H1 (cell line): Measurements from ENCODE around the gene FAM107A. TPM values are rescaled to one million over a fixed set of nuclear protein-coding genes. Genes with fewer than 3 reads are reported as not detected.

Source experiments
- CBX5 ChIP-seq: fragments of 300-800, 300-1000 bp; sonication (generic); IDR thresholded peaks from 2 replicates; pipeline ENCODE4 v1.7.1; 2016; ENCODE audit warnings: antibody characterized with exemption, low read length, low read depth
- GABPA ChIP-seq: IDR thresholded peaks from 2 replicates; pipeline ENCODE4 v1.6.1; 2011; ENCODE audit warnings: mild to moderate bottlenecking, low read length, moderate library complexity, borderline replicate concordance; ENCODE audit not compliant: insufficient read depth
- JUN ChIP-seq: IDR thresholded peaks from 2 replicates; pipeline ENCODE4 v1.6.1; 2011; ENCODE audit warnings: low read depth, mild to moderate bottlenecking, improper control_type of control experiment, low read length
- NRF1 ChIP-seq: IDR thresholded peaks from 2 replicates; pipeline ENCODE4 v1.6.1; 2011; ENCODE audit warnings: mild to moderate bottlenecking, low read depth, low read length, improper control_type of control experiment
- SP4 ChIP-seq: IDR thresholded peaks from 2 replicates; pipeline ENCODE4 v1.6.1; 2012; ENCODE audit warnings: low read length, inconsistent platforms
- TAF7 ChIP-seq: optimal IDR thresholded peaks from 2 replicates; pipeline ENCODE3; 2011; ENCODE audit warnings: low read depth, mild to moderate bottlenecking, inconsistent platforms, low read length, moderate library complexity, borderline replicate concordance
- TBP ChIP-seq: IDR thresholded peaks from 2 replicates; pipeline ENCODE4 v1.6.1; 2011; ENCODE audit warnings: low read depth, low read length, improper control_type of control experiment
- polyA plus RNA-seq, 7 experiments: library from polyadenylated mRNA; depleted of rRNA in 3 of 7; stranded (reverse) in 5 of 7; unstranded in 2 of 7; fragments of >200 nt in 5 of 7; fragments of 200-250 nt in 2 of 7; gene quantifications; 1 replicate in 5 of 7; 2 replicates in 1 of 7; 4 replicates in 1 of 7; pipeline versions ENCODE4 v1.2.1 to v1.2.3, GENCODE V29; 2011 to 2013; ENCODE audit warnings: missing spikeins in 2 of 7, mixed read lengths in 2 of 7
- total RNA-seq: library from RNA; stranded (reverse); fragmentation: NEBNext Ultra II Directional; extraction: Animal tissue kit (Norgen Biotek cat#: 25700); gene quantifications from 2 replicates; pipeline ENCODE4 v1.2.1, GENCODE V29; 2021
- TF ChIP-seq, protein P1 (sequence below): IDR thresholded peaks from 2 replicates; pipeline ENCODE4 v1.6.1; 2012; ENCODE audit warnings: low read length, inconsistent platforms

Gene FAM107A
- total and polyA plus RNA-seq, 2 of the 8 experiments (the other 6 are each of a cell fraction or from before 2014, with no cell fraction given) = 0.51 to 0.65 TPM

DNA sequence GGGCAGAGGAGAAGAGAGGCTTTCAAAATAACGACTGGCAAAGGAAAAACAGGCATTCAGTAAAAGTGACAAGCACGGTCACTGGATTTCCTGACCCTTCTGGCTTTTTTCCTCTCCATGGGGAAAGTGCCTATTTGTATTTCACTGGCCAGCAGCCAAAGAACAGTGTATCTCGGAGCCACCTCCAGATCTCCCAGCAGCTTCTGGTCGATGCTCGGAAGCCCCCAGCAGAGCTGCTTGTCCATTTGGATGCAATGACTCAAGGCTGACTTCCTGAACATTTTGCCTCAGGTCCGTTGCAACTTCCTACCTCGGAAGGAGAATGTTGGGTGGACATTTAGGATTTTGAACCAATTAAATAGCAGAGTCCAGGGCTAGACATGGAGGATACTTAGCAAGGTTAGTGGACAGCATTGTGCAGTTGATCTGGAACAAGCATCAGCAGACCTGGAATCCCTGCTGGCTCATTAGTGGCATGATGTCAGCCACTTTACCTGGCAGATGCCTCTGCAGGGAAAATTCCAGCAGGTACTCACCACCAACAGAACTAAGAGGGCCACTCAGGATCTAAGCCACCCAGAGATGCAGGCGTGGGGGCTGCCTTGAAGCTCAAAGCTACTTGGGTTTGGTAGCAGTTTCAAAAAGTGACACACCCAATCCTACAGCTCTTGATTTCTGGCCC lies 1.1 kb downstream of the FAM107A start (continued):
- TF ChIP-seq, protein P1, sequence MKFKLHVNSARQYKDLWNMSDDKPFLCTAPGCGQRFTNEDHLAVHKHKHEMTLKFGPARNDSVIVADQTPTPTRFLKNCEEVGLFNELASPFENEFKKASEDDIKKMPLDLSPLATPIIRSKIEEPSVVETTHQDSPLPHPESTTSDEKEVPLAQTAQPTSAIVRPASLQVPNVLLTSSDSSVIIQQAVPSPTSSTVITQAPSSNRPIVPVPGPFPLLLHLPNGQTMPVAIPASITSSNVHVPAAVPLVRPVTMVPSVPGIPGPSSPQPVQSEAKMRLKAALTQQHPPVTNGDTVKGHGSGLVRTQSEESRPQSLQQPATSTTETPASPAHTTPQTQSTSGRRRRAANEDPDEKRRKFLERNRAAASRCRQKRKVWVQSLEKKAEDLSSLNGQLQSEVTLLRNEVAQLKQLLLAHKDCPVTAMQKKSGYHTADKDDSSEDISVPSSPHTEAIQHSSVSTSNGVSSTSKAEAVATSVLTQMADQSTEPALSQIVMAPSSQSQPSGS = no peak
- TF ChIP-seq JUN = no peak
- TF ChIP-seq CBX5 = no peak
- no peak for TF ChIP-seq NRF1
- no peak for TF ChIP-seq GABPA
- no peak for TF ChIP-seq TBP
- TF ChIP-seq TAF7 = no peak
- no peak for TF ChIP-seq SP4
- TF ChIP-seq, all 59 proteins: peak for 0
